NCI-H748 (cell line): ENCODE measurements around the gene EEIG2.
"Not testable (repeated sequence)": the region's sequence is repeated elsewhere in the genome, so short reads cannot be mapped to it uniquely, and the experiment has no call there.

ENCODE experiments used
- DNase-seq: peaks from one replicate; lab custom pipeline; 2025; ENCODE audit not compliant: unreplicated experiment; lab: John Stamatoyannopoulos, UW

Gene EEIG2

GRCh38 chr1:108559215-108560186 is at the start of gene EEIG2:
EEIG2 (plus strand) TSS chr1:108560100; CDS start chr1:108560429, 329 bp downstream.
- peak; percentile 90 for DNase-seq

- DNase-seq: peak; percentile 22
Observed at GRCh38 chr1:108511764-108512163, 48.1 kb upstream of the EEIG2 start.

GRCh38 chr1:108512239-108513043 is 47.5 kb upstream of the EEIG2 start:
- DNase-seq: peak; percentile 41

- no peak for DNase-seq
Observed at GRCh38 chr1:108513044-108513415, 46.9 kb upstream of the EEIG2 start.

- DNase-seq: not testable (repeated sequence)
Observed at GRCh38 chr1:108513914-108514313, 46.0 kb upstream of the EEIG2 start.

GRCh38 chr1:108517301-108517897 is 42.5 kb upstream of the EEIG2 start:
- DNase-seq: not testable (repeated sequence)

GRCh38 chr1:108521990-108522393 is 37.9 kb upstream of the EEIG2 start:
- no peak for DNase-seq

- DNase-seq: no peak
Observed at GRCh38 chr1:108523829-108524228, 36.1 kb upstream of the EEIG2 start.

GRCh38 chr1:108524676-108525075 is 35.2 kb upstream of the EEIG2 start:
- no peak for DNase-seq

- DNase-seq: no peak
Observed at GRCh38 chr1:108527135-108527534, 32.8 kb upstream of the EEIG2 start.

- no peak for DNase-seq
Observed at GRCh38 chr1:108527837-108528236, 32.1 kb upstream of the EEIG2 start.

- no peak for DNase-seq
Observed at GRCh38 chr1:108531444-108531843, 28.5 kb upstream of the EEIG2 start.

GRCh38 chr1:108532730-108533129 is 27.2 kb upstream of the EEIG2 start:
- DNase-seq: no peak

- DNase-seq: no peak
Observed at GRCh38 chr1:108533351-108534083, 26.4 kb upstream of the EEIG2 start.

- DNase-seq: no peak
Observed at GRCh38 chr1:108534759-108535158, 25.1 kb upstream of the EEIG2 start.

- not testable (repeated sequence) for DNase-seq
Observed at GRCh38 chr1:108535315-108535897, 24.5 kb upstream of the EEIG2 start.

- DNase-seq: not testable (repeated sequence)
Observed at GRCh38 chr1:108536021-108536420, 23.9 kb upstream of the EEIG2 start.

GRCh38 chr1:108536791-108537190 is 23.1 kb upstream of the EEIG2 start:
- not testable (repeated sequence) for DNase-seq

- no peak for DNase-seq
Observed at GRCh38 chr1:108537976-108538375, 21.9 kb upstream of the EEIG2 start.

- DNase-seq: no peak
Observed at GRCh38 chr1:108540977-108541376, 18.9 kb upstream of the EEIG2 start.
